Mesenteric fat pad (tissue), 1 donor: ENCODE data around the gene SCIN. TPM values are rescaled to one million over a fixed set of nuclear protein-coding genes. Genes with fewer than 3 reads are reported as not detected.
A peak's percentile ranks its signal among the peaks of the same experiment; 100 is the strongest.
"Not testable (repeated sequence)": the region's sequence is repeated elsewhere in the genome, so short reads cannot be mapped to it uniquely, and the experiment has no call there.

Source experiments
- DNase-seq: peaks from one replicate; pipeline ENCODE4 v3.0.0-alpha.2; 2020; ENCODE audit warnings: low spot score
- total RNA-seq: library from RNA; stranded (reverse); fragmentation: NEBNext Ultra II Directional; extraction: Animal tissue kit (Norgen Biotek cat#: 25700); gene quantifications from one replicate; pipeline ENCODE4 v1.2.1, GENCODE V29; 2021
- donor health status: DM: yes; HTN: yes; CAD: no.

Gene SCIN
- total RNA-seq, 1 donor from 2014 or later, result 3.9 TPM

GRCh38 chr7:12686891-12687717 lies 116.6 kb downstream of the SCIN start, which contains the start of gene ARL4A:
Gene ARL4A, plus strand, starts transcription at chr7:12687633. Its CDS starts 622 bp downstream, at chr7:12688255.
- DNase-seq, result peak; percentile 98

DNA sequence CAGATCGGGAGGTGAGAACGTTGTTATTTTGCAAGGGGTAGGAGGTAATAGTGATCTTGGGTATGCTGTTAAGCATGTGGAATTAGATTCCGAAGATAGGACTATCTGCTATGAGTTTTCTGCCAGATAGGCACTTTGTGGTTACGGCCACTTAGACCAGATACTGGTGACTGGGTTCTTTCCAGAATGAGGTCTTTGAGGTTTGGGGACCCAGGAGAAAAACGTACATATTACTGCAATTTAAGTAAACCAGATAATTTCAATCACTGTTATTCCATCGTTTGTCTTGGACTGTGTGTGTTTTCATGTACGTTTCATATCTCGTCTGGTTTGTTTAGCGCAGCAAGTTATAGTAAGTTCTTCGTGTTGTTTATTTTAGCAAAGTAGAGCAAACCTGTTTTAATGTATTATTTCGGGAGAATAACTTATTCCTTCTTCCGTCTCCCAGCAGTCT lies 117.2 kb downstream of the SCIN start:
- no peak for DNase-seq

GRCh38 chr7:12688485-12689170 lies 118.1 kb downstream of the SCIN start:
- not testable (repeated sequence) for DNase-seq

GRCh38 chr7:12689451-12689850 lies 118.9 kb downstream of the SCIN start:
- DNase-seq, result no peak

DNA sequence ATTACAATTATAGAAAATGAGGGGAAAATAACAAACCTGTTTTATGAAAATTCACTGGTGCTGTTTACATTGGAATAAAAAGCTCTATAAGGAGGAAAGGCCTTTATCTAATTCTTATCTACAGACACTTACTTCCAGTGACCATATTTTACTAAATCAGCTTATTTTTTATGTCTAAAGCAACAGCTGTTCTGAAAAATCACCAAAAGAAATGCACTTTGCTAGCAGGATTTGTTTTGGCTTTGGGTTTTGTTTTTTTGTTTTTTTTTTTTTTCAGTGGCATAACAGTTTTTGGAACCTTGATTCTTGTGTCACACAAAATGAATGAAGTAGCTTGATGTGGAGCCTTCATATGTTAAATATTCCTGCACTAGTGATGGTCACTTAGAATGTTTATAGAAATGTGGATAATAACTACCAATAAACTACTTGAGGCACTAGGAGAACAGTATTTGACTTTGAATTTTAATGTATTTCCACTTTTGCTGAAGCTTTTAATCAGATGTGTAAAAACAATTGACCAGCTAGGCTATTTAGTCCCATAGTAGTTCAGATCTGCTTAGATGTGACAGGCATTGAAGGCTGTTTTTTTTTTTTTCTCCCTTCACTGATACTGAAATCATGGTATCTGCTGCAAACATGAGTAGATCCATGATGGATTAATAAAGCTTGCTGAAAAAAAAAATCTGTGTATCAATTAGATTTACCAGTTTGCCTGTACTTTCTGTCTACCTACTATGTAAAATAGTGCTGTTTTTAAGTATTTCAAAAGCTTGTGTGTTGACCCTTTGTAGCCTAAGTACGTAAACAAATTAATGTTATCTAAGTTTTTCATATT lies 119.7 kb downstream of the SCIN start:
- DNase-seq, result no peak

GRCh38 chr7:12691388-12691787 lies 120.9 kb downstream of the SCIN start:
- not testable (repeated sequence) for DNase-seq

DNA sequence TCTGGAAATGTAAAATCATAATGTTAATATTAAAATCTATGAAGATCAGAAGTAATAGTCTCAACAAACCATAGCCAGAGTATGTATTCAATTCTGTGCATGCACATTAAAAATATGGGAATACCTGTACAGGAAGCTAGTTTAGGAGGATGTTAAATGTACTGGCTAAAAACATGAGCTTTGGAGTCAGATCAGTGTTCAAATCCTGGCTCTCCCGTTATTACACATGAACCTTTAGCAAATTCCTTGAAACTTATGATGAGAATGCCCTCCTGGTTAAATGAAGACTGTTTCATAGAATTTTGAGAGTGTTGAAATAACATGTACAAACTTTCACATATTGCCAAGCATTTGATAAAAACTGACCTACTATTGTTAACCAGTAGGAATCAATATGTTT lies 121.5 kb downstream of the SCIN start:
- no peak for DNase-seq

GRCh38 chr7:12692479-12693259 lies 122.1 kb downstream of the SCIN start:
- DNase-seq, result no peak

DNA sequence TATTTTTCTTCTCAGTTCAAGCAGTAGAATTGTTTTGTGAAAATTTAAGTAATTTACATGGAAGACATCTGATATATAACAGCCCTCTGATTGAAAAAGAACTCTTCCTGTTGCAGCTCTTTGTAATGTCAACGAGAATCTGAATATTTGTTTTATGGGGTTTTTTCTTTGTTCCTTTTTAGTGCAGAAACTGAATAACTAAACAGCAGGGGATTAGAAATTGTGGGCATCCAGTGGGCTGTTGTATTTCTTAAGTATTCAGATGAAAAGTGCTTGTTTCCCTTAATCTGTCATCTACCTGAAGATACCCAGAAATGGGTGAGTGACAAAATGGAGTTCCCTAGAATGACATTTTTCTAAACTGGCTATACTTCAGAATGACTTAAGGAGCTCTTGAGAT lies 124.3 kb downstream of the SCIN start:
- no peak for DNase-seq

DNA sequence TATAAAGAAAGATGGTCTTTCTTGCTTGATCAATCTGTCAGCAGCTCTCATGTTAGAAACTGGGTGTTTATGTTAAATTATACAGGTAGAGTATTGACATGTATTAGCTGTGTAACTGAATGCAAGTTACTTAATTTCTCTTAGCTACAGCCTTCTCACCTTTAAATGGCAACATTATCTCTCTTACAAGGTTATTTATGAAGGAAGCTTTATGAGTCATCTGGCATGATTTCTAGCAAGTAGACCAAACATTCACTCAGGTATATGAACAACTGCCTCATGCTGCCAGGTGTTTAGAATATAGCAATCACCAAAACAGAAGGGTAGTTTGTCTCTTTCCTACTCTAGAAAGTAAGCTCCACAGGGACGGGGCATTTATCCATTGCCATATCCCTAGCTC lies 125.4 kb downstream of the SCIN start:
- no peak for DNase-seq

- DNase-seq, result no peak
Measured at GRCh38 chr7:12699299-12699698, 128.8 kb downstream of the SCIN start.

GRCh38 chr7:12701433-12701832 lies 130.9 kb downstream of the SCIN start:
- DNase-seq, result no peak

DNA sequence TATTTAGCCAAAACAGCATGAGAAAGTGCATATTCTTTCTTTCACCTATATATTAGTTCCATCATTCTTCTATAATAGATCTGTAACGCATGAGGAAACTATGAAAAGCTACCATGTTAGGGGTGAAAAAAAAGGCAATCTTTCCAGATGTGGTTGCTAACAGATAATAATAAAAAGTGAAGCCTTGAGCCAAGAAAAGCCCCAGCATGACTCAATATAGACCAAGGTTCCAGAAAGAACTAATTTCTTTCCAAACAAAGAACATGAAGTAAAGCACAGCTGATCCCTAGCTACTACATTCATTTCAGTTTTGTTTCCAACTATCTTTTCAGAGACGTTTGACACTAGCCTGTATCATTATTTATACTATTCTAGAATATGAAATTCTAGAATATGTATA lies 133.4 kb downstream of the SCIN start:
- DNase-seq, result no peak

DNA sequence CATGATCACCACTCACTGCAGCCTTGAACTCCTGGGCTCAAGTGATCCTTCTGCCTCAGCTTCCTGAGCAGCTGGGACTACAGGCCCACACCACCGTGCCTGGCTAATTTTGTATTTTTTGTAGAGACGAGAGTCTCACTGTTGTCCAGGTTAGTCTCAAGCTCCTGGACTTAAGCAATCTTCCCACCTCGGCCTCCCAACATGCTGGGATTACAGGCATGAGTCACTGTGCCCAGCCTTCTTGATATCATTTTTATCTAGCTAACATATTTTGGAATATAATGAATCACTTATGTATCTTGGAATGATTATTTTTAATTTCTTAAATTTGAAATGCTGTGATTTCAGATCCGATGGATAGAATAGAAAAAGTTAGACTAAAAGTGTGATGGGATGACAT lies 135.4 kb downstream of the SCIN start:
- DNase-seq, result no peak

- no peak for DNase-seq
Measured at GRCh38 chr7:12706900-12707536, 136.5 kb downstream of the SCIN start.

- no peak for DNase-seq
Measured at GRCh38 chr7:12708314-12708713, 137.8 kb downstream of the SCIN start.
